Urinary bladder (tissue), 4 donors: Measurements from ENCODE around the gene HBQ1. TPM values are rescaled to one million over a fixed set of nuclear protein-coding genes. Genes with fewer than 3 reads are reported as not detected.
"Not testable (repeated sequence)": the region's sequence is repeated elsewhere in the genome, so short reads cannot be mapped to it uniquely, and the experiment has no call there.

ENCODE experiments used
- DNase-seq: peaks from one replicate; pipeline ENCODE4 v3.0.0-alpha.2; 2015; ENCODE audit errors: extremely low spot score
- H3K27ac ChIP-seq: one replicate; pipeline ENCODE4 v1.5.1; 2013; ENCODE audit warnings: low read depth, mild to moderate bottlenecking, moderate library complexity
- H3K36me3 ChIP-seq: one replicate; pipeline ENCODE4 v1.6.1; 2013; ENCODE audit warnings: mild to moderate bottlenecking, moderate library complexity; ENCODE audit not compliant: insufficient read depth
- H3K4me1 ChIP-seq: one replicate; pipeline ENCODE4 v1.6.1; 2013; ENCODE audit warnings: mild to moderate bottlenecking, moderate library complexity; ENCODE audit not compliant: insufficient read depth
- H3K4me3 ChIP-seq: one replicate; pipeline ENCODE4 v1.5.1; 2013; ENCODE audit warnings: low read depth, low read length
- WGBS: extraction: QIAGEN DNeasy Blood & Tissue Kit; methylation state at CpG from one replicate; pipeline ENCODE4 v1.1.7; 2013; 5-methylcytosine and 5-hydroxymethylcytosine counted together
- polyA plus RNA-seq: library from polyadenylated mRNA; stranded (reverse); fragments of 200-250 nt; gene quantifications from one replicate; pipeline ENCODE4 v1.2.3, GENCODE V29; 2013
- total RNA-seq: library from RNA; depleted of rRNA; stranded (reverse); fragments of >200 nt; gene quantifications from one replicate; pipeline ENCODE4 v1.2.3, GENCODE V29; 2014
- donor health status: healthy with polysubstance abuse.
- donor health status: healthy.

Gene HBQ1
- total and polyA plus RNA-seq, 2 donors: not detected

- H3K4me3 ChIP-seq, DNase-seq, H3K27ac ChIP-seq, H3K4me1 ChIP-seq, H3K36me3 ChIP-seq: not testable (repeated sequence)
- WGBS: 49% methylated on average over 3 of the region's 6 CpGs
These were observed 27.1 kb upstream of the HBQ1 start for GRCh38 chr16:153129-153521.

- H3K36me3 ChIP-seq, H3K4me1 ChIP-seq, DNase-seq, H3K27ac ChIP-seq, H3K4me3 ChIP-seq: not testable (repeated sequence)
- no CpG with 5 or more reads among the region's 74 CpGs for WGBS
These were observed 26.6 kb upstream of the HBQ1 start for GRCh38 chr16:153550-154216.

DNA sequence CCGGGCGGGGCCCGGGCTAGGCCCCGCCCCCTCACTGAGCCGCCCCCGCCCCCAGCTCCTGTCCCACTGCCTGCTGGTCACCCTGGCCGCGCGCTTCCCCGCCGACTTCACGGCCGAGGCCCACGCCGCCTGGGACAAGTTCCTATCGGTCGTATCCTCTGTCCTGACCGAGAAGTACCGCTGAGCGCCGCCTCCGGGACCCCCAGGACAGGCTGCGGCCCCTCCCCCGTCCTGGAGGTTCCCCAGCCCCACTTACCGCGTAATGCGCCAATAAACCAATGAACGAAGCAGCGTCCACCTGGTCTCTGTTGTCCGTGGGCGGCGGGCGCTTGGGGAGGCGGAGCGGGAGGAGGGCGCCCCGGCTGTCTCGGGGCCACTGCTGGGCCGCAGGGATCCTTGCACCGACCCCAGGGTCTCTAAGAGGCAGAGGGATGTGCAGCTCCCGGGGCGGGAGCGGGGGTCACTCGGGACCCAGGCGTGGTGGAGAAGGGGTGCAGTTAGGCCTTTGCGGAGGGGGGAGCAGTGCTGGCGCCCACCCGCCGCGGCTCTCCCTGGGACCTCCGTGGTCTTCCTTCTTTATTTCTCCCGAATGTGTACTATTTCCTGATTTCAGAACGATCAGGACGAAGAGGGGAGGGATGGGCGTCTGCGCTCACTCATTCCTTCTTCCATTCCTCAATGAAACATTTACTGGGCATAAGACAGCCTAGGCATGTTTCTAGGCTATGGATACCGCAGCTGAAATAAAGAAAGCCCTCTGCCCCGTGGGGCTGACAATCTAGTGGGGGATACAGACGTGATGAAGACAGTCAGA, 25.8 kb upstream of the HBQ1 start:
- 2% methylated on average over 50 of the region's 59 CpGs for WGBS
- no peak overlapping the region for H3K27ac ChIP-seq
- DNase-seq: no peak
- H3K4me1 ChIP-seq: no peaks in the 10 kb centered on the region
- H3K4me3 ChIP-seq: peak overlapping the region; percentile 33
- no peaks in the 10 kb centered on the region for H3K36me3 ChIP-seq

DNA sequence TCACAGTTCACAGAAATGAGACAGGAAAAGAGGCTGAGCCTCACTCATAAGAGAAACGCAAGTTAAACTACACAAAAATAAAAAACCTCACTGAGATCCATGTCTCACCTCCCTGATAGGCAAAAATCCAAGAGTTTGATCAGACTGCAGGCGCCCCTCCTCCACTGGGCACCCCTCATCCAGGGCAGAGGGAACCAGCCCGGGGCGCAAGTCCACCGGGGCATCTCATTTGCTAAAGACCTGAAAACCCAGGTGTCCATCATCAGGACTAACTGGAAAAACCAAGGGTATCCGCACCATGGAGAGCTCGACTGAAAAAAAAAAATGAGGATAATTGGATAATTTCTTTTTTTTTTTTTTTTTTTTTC, 25.2 kb upstream of the HBQ1 start:
- Histone ChIP-seq H3K27ac (no peak overlapping the region), H3K4me1 (no peaks in the 10 kb centered on the region), H3K36me3 (no peaks in the 10 kb centered on the region), H3K4me3 (no peak overlapping the region)
- 68% methylated on average over 7 of the region's 7 CpGs for WGBS
- no peak for DNase-seq

GRCh38 chr16:159136-159849, 21.0 kb upstream of the HBQ1 start:
- no peak for DNase-seq
- H3K4me3 ChIP-seq: no peak overlapping the region
- no peaks in the 10 kb centered on the region for H3K36me3 ChIP-seq
- no peaks in the 10 kb centered on the region for H3K4me1 ChIP-seq
- H3K27ac ChIP-seq: no peak overlapping the region
- 44% methylated on average over 6 of the region's 6 CpGs for WGBS

DNA sequence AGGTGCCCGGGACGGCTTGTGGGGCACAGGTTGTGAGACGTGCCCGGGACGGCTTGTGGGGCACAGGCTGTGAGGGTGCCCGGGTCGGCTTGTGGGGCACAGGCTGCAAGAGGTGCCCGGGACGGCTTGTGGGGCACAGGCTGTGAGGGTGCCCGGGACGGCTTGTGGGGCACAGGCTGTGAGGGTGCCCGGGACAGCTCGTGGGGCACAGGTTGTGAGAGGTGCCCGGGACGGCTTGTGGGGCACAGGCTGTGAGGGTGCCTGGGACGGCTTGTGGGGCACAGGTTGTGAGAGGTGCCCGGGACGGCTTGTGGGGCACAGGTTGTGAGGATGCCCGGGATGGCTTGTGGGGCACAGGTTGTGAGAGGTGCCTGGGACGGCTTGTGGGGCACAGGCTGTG, 20.0 kb upstream of the HBQ1 start:
- H3K4me1 ChIP-seq, H3K36me3 ChIP-seq, DNase-seq, H3K27ac ChIP-seq, H3K4me3 ChIP-seq: not testable (repeated sequence)
- 70% methylated on average over 20 of the region's 20 CpGs for WGBS

- Histone ChIP-seq H3K4me1 (no peaks in the 10 kb centered on the region), H3K4me3 (no peak overlapping the region), H3K36me3 (no peaks in the 10 kb centered on the region), H3K27ac (no peak overlapping the region)
- 68% methylated on average over 18 of the region's 18 CpGs for WGBS
- no peak for DNase-seq
These were observed 19.5 kb upstream of the HBQ1 start for GRCh38 chr16:160691-161190.

DNA sequence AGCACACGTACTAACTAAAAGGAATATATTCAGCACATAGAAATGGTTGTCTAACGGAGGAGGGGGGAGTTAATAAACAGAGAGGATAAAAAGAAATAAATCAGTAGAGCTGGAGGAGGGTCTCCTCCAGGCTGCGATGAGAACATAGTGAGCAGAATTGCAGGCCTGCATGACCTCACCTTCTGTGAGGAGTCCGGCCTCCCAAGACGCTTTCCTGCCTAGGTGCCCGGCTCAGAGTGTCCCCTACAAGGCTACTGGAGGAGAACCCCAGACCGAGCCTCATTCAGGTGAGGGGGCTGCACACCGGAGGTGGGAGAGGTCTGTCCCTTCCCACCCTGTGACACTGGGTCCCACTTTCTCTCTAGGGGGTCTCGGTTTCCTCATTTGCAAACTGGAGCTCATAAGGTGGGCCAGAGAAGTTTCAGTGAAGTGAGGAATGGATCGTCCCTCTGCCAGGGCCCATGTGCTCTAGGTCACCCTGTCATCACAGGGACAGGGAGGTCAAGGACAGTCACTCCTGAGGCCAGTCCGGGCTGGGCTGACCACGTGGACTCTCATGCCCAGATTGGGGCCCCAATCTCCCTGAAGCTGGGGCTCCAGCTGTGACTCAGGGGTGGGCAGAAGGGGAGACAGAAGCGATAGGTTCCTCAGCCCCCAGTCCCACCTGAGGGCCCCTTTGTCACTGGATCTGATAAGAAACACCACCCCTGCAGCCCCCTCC, 17.8 kb upstream of the HBQ1 start:
- Histone ChIP-seq H3K27ac (no peak overlapping the region), H3K4me1 (no peaks in the 10 kb centered on the region), H3K4me3 (no peak overlapping the region), H3K36me3 (no peaks in the 10 kb centered on the region)
- DNase-seq: no peak
- WGBS: 88% methylated on average over 13 of the region's 13 CpGs

GRCh38 chr16:163139-163538, 17.1 kb upstream of the HBQ1 start:
- H3K4me1 ChIP-seq, H3K36me3 ChIP-seq, DNase-seq, H3K27ac ChIP-seq, H3K4me3 ChIP-seq: not testable (repeated sequence)
- 85% methylated on average over 10 of the region's 10 CpGs for WGBS

DNA sequence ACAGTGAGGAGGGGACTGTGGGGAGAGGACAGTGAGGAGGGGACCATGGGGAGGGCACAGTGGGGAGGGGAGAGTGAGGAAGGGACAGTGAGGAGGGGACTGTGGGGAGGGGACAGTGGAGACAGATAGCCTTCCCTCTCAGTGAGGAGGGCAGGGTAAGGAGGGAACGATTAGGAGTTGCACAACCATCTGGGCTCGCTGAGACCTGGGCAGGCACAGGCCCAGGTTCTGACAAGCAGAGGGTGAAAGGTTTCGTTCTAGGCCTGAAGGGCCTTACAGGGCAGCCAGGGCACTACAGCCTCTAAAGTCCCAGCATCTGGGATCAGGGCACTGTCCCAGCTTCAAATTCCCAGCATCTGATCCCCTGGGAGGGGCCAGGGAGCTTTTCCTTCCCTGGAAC, 16.6 kb upstream of the HBQ1 start:
- not testable (repeated sequence) for H3K4me1 ChIP-seq, H3K36me3 ChIP-seq, H3K27ac ChIP-seq, DNase-seq, H3K4me3 ChIP-seq
- 46% methylated on average over 2 of the region's 3 CpGs for WGBS

- 0% methylated on average over 10 of the region's 80 CpGs for WGBS
- DNase-seq, H3K27ac ChIP-seq: not testable (repeated sequence)
These were observed 16.0 kb upstream of the HBQ1 start for GRCh38 chr16:164134-164823.

DNA sequence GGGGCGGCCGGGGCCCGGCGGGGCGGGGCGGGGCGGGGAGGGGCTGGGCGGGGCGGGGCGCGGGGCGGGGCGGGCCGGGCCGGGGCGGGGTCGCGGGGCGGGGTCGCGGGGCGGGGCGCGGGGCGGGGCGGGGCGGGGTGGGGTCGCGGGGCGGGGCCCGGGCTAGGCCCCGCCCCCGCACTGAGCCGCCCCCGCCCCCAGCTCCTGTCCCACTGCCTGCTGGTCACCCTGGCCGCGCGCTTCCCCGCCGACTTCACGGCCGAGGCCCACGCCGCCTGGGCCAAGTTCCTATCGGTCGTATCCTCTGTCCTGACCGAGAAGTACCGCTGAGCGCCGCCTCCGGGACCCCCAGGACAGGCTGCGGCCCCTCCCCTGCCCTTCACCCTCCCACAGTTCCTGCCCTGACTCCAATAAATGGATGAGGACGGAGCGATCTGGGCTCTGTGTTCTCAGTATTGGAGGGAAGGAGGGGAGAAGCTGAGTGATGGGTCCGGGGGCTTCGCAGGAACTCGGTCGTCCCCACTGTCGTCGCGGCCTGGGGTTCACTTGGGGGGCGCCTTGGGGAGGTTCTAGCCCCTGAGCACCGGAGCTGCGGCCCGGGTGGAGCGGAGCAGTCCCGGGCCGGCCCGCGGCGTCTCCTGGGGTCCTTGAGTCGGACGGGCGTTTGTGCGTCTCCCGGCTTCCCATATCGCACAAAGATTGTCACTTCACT, 15.3 kb upstream of the HBQ1 start:
- H3K36me3 ChIP-seq: no peaks in the 10 kb centered on the region
- no peak overlapping the region for H3K4me3 ChIP-seq
- WGBS: 2% methylated on average over 46 of the region's 77 CpGs
- DNase-seq: no peak
- no peaks in the 10 kb centered on the region for H3K4me1 ChIP-seq
- H3K27ac ChIP-seq: no peak overlapping the region

More at GRCh38 chr16:164134-164823, 16.0 kb upstream of the HBQ1 start:
- not testable (repeated sequence) for H3K36me3 ChIP-seq, H3K4me3 ChIP-seq, H3K4me1 ChIP-seq
